Progenitor cell of endocrine pancreas (in vitro differentiated cells): ENCODE results near the gene BRD1. TPM values are rescaled to one million over a fixed set of nuclear protein-coding genes. Genes with fewer than 3 reads are reported as not detected.

Experiments used
- DNase-seq: peaks from one replicate; pipeline ENCODE4 v3.0.0; 2021; ENCODE audit warnings: low spot score; ENCODE audit not compliant: unreplicated experiment
- H3K27ac Mint-ChIP-seq: 2 replicates; pipeline ENCODE4 v1.8.0; 2021; ENCODE audit warnings: mild to moderate bottlenecking, moderate library complexity, mixed read lengths
- H3K27me3 Mint-ChIP-seq: 2 replicates; pipeline ENCODE4 v1.8.0; 2021; ENCODE audit warnings: mixed read lengths
- H3K36me3 Mint-ChIP-seq: 2 replicates; pipeline ENCODE4 v1.8.0; 2022; ENCODE audit warnings: mixed read lengths; ENCODE audit not compliant: insufficient read depth
- H3K4me1 Mint-ChIP-seq: 2 replicates; pipeline ENCODE4 v1.8.0; 2021; ENCODE audit warnings: low read depth, mixed read lengths
- H3K4me3 Mint-ChIP-seq: 2 replicates; pipeline ENCODE4 v1.8.0; 2021; ENCODE audit warnings: low read depth, mild to moderate bottlenecking, moderate library complexity, mixed read lengths
- H3K9me3 Mint-ChIP-seq: 2 replicates; pipeline ENCODE4 v1.8.0; 2021; ENCODE audit warnings: low read depth, mixed read lengths
- CTCF ChIP-seq: fragments of 200-600 bp; sonication (generic); IDR thresholded peaks from one replicate; pipeline ENCODE4 v1.5.0; 2021; ENCODE audit warnings: antibody characterized with exemption, mild to moderate bottlenecking; ENCODE audit not compliant: unreplicated experiment
- total RNA-seq: library from RNA; stranded (reverse); gene quantifications from 2 replicates; pipeline ENCODE4 v1.2.1, GENCODE V29; 2021

The BRD1 gene
- total RNA-seq, 1 donor from 2014 or later = 65.7 TPM

DNA sequence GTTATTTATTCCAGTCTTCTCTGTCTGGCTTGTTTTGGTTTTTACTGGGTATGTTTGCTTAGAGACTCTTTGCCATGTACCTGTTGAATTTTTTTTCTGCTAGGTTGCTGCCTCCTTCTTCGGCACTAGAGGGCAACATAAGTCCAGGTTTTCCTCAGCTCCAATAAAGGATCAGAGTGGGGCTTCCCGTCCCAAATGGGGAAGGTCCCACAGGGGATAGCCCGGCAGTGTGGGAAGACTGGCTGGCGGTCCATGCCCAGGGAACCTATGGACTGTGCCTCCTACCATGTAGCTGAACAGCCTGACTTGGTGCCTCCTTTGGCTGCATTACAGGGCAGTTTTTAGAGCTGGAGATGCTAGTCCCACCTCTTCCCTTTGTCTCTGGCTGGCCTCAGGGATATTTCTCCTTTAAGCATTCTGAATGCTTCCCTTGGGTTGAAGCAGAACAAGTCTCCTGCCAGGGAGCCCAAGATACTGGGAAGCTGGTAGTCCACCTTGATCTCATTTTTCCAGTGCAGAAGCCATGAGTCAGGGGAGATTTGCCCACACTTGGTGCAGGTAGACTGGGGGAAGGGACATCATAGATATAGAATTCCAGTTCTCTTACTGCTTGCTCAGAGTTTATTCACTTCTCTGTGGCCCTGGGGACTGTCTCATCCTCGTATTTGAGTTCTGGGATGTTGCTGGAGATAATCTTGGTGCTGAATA lies 60.2 kb downstream of the BRD1 start:
- Mint-ChIP-seq H3K4me1 (no peaks in the 10 kb centered on the region), H3K36me3 (peaks cover 7% of the 10 kb centered on the region), H3K9me3 (peaks cover 11% of the 10 kb centered on the region), H3K4me3 (no peak overlapping the region), H3K27me3 (no peaks in the 10 kb centered on the region), H3K27ac (no peak overlapping the region)
- no peak for DNase-seq
- peak; percentile 60 for TF ChIP-seq CTCF

DNA sequence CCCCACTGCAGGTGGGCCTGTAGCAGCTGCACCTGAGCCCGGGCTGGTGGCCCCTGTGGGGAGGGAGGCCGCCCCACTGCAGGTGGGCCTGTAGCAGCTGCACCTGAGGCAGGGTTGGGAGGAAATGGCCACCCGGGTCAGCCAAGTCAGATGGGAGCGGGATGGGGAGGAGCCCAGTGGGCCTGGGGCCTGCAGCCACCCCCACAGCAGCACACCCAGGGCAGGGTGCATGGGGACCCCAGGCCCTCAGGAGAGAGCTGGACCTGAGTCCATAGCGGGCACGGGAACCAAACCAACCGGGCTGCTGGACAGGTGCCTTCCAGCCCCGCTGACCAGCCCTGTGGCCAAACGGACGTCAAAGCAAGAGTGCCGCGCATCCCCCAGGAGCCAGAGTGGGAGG lies 61.7 kb downstream of the BRD1 start:
- Mint-ChIP-seq H3K27me3 (no peaks in the 10 kb centered on the region), H3K4me1 (no peaks in the 10 kb centered on the region), H3K9me3 (peaks cover 11% of the 10 kb centered on the region), H3K4me3 (no peak overlapping the region), H3K27ac (no peak overlapping the region), H3K36me3 (peaks cover 6% of the 10 kb centered on the region)
- no peak for TF ChIP-seq CTCF
- peak; percentile 6 for DNase-seq

GRCh38 chr22:49765091-49765771 lies 62.4 kb downstream of the BRD1 start:
- Mint-ChIP-seq H3K36me3 (peaks cover 6% of the 10 kb centered on the region), H3K27me3 (no peaks in the 10 kb centered on the region), H3K4me1 (no peaks in the 10 kb centered on the region), H3K4me3 (no peak overlapping the region), H3K27ac (no peak overlapping the region), H3K9me3 (peaks cover 11% of the 10 kb centered on the region)
- peak; percentile 7 for DNase-seq
- TF ChIP-seq CTCF = no peak

GRCh38 chr22:49764127-49764581 lies 63.5 kb downstream of the BRD1 start:
- no peak for TF ChIP-seq CTCF
- DNase-seq = peak; percentile 8
- Mint-ChIP-seq H3K9me3 (peaks cover 11% of the 10 kb centered on the region), H3K27me3 (no peaks in the 10 kb centered on the region), H3K27ac (no peak overlapping the region), H3K4me3 (no peak overlapping the region), H3K4me1 (no peaks in the 10 kb centered on the region), H3K36me3 (peaks cover 6% of the 10 kb centered on the region)

DNA sequence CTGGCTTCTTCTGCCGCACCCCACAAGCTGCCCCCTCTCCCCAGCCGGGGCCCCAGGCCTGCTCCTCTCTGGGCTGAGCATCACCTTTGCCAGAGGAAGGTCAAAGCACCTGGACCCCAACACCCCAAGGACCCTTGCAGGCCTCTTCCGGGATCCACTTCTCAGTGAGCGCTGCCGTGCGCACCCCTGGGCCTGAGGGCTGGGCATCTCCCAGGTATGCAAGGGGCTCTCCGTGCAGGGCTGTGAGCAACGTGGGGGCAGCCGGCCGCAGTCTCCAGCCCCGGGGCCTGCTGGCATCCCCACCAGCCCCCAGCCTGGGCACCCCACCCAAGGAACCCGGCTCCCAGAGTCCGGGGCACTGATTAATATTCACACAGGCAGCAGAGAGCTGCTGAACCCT lies 64.0 kb downstream of the BRD1 start:
- Mint-ChIP-seq H3K4me3 (no peak overlapping the region), H3K36me3 (peaks cover 6% of the 10 kb centered on the region), H3K4me1 (no peaks in the 10 kb centered on the region), H3K27ac (no peak overlapping the region), H3K27me3 (no peaks in the 10 kb centered on the region), H3K9me3 (peaks cover 11% of the 10 kb centered on the region)
- DNase-seq = peak; percentile 7
- TF ChIP-seq CTCF = no peak
